ENCODE data around the gene PDE12. TPM values are rescaled to one million over a fixed set of nuclear protein-coding genes. Genes with fewer than 3 reads are reported as not detected.

PDE12 gene
- total and polyA plus RNA-seq, 9 donors: 6.1 to 9.7 (median 7.3) TPM

- H3K36me3 ChIP-seq (ENCODE audit: control insufficient read depth, insufficient read depth, low read length): peaks cover 33% of the 10 kb centered on the region
- no peak for DNase-seq
- no CpG with 5 or more reads among the region's 7 CpGs for WGBS (ENCODE audit: insufficient coverage)
These were observed 26.5 kb downstream of the PDE12 start for GRCh38 chr3:57582474-57583168.

GRCh38 chr3:57583544-57583943 is 27.5 kb downstream of the PDE12 start:
- Histone ChIP-seq H3K4me3 (ENCODE audit: low read length) (no peak overlapping the region), H3K27me3 (ENCODE audit: control insufficient read depth, insufficient read depth, low read length) (no peaks in the 10 kb centered on the region), H3K4me1 (ENCODE audit: control insufficient read depth, insufficient read depth, low read length) (no peaks in the 10 kb centered on the region), H3K36me3 (ENCODE audit: control insufficient read depth, insufficient read depth, low read length) (peaks cover 23% of the 10 kb centered on the region), H3K27ac (ENCODE audit: low read length) (no peak overlapping the region), H3K9me3 (replicated peaks; ENCODE audit: control insufficient read depth, low read depth, low read length) (no peaks in the 10 kb centered on the region)
- DNase-seq: no peak
- WGBS (ENCODE audit: insufficient coverage): no CpG with 5 or more reads among the region's 2 CpGs

More at GRCh38 chr3:57582474-57583168, 26.5 kb downstream of the PDE12 start:
- Histone ChIP-seq H3K9me3 (replicated peaks; ENCODE audit: control insufficient read depth, low read depth, low read length) (no peaks in the 10 kb centered on the region), H3K27me3 (ENCODE audit: control insufficient read depth, insufficient read depth, low read length) (no peaks in the 10 kb centered on the region), H3K27ac (ENCODE audit: low read length) (no peak overlapping the region), H3K4me1 (ENCODE audit: control insufficient read depth, insufficient read depth, low read length) (no peaks in the 10 kb centered on the region), H3K4me3 (ENCODE audit: low read length) (no peak overlapping the region)

- WGBS (ENCODE audit: insufficient coverage): 100% methylated on average over 1 of the region's 6 CpGs
These were observed 30.7 kb downstream of the PDE12 start for GRCh38 chr3:57586778-57587177.

GRCh38 chr3:57587905-57588304 is 31.8 kb downstream of the PDE12 start:
- no peak for DNase-seq
- Histone ChIP-seq H3K36me3 (ENCODE audit: control insufficient read depth, insufficient read depth, low read length) (peaks cover 9% of the 10 kb centered on the region), H3K4me1 (ENCODE audit: control insufficient read depth, insufficient read depth, low read length) (peaks cover 1% of the 10 kb centered on the region), H3K4me3 (ENCODE audit: low read length) (no peak overlapping the region), H3K9me3 (replicated peaks; ENCODE audit: control insufficient read depth, low read depth, low read length) (no peaks in the 10 kb centered on the region), H3K27me3 (ENCODE audit: control insufficient read depth, insufficient read depth, low read length) (no peaks in the 10 kb centered on the region), H3K27ac (ENCODE audit: low read length) (no peak overlapping the region)
- WGBS (ENCODE audit: insufficient coverage): no CpG with 5 or more reads among the region's 2 CpGs

More at GRCh38 chr3:57586778-57587177, 30.7 kb downstream of the PDE12 start:
- no peaks in the 10 kb centered on the region for H3K27me3 ChIP-seq (ENCODE audit: control insufficient read depth, insufficient read depth, low read length)
- H3K9me3 ChIP-seq (replicated peaks; ENCODE audit: control insufficient read depth, low read depth, low read length): no peaks in the 10 kb centered on the region
- H3K4me3 ChIP-seq (ENCODE audit: low read length): no peak overlapping the region
- no peak overlapping the region for H3K27ac ChIP-seq (ENCODE audit: low read length)
- DNase-seq: no peak
- peaks cover 15% of the 10 kb centered on the region for H3K36me3 ChIP-seq (ENCODE audit: control insufficient read depth, insufficient read depth, low read length)
- H3K4me1 ChIP-seq (ENCODE audit: control insufficient read depth, insufficient read depth, low read length): no peaks in the 10 kb centered on the region

- no peak for DNase-seq
- H3K27me3 ChIP-seq (ENCODE audit: control insufficient read depth, insufficient read depth, low read length): no peaks in the 10 kb centered on the region
- peaks cover 7% of the 10 kb centered on the region for H3K36me3 ChIP-seq (ENCODE audit: control insufficient read depth, insufficient read depth, low read length)
- WGBS (ENCODE audit: insufficient coverage): 79% methylated on average over 2 of the region's 6 CpGs
- H3K27ac ChIP-seq (ENCODE audit: low read length): no peak overlapping the region
- H3K4me3 ChIP-seq (ENCODE audit: low read length): no peak overlapping the region
- peaks cover 7% of the 10 kb centered on the region for H3K4me1 ChIP-seq (ENCODE audit: control insufficient read depth, insufficient read depth, low read length)
- H3K9me3 ChIP-seq (replicated peaks; ENCODE audit: control insufficient read depth, low read depth, low read length): no peaks in the 10 kb centered on the region
These were observed 36.2 kb downstream of the PDE12 start for GRCh38 chr3:57592306-57592705.

- Histone ChIP-seq H3K9me3 (replicated peaks; ENCODE audit: control insufficient read depth, low read depth, low read length) (no peaks in the 10 kb centered on the region), H3K4me1 (ENCODE audit: control insufficient read depth, insufficient read depth, low read length) (peaks cover 16% of the 10 kb centered on the region), H3K4me3 (ENCODE audit: low read length) (no peak overlapping the region), H3K36me3 (ENCODE audit: control insufficient read depth, insufficient read depth, low read length) (peaks cover 5% of the 10 kb centered on the region), H3K27ac (ENCODE audit: low read length) (no peak overlapping the region), H3K27me3 (ENCODE audit: control insufficient read depth, insufficient read depth, low read length) (no peaks in the 10 kb centered on the region)
- no peak for DNase-seq
- WGBS (ENCODE audit: insufficient coverage): 67% methylated on average over 1 of the region's 4 CpGs
These were observed 38.1 kb downstream of the PDE12 start for GRCh38 chr3:57594144-57594543.

- Histone ChIP-seq H3K27ac (ENCODE audit: low read length) (no peak overlapping the region), H3K9me3 (replicated peaks; ENCODE audit: control insufficient read depth, low read depth, low read length) (no peaks in the 10 kb centered on the region), H3K27me3 (ENCODE audit: control insufficient read depth, insufficient read depth, low read length) (no peaks in the 10 kb centered on the region), H3K4me1 (ENCODE audit: control insufficient read depth, insufficient read depth, low read length) (peaks cover 17% of the 10 kb centered on the region), H3K36me3 (ENCODE audit: control insufficient read depth, insufficient read depth, low read length) (peaks cover 5% of the 10 kb centered on the region), H3K4me3 (ENCODE audit: low read length) (peak overlapping the region; percentile 85)
- DNase-seq: no peak
- no CpG with 5 or more reads among the region's 5 CpGs for WGBS (ENCODE audit: insufficient coverage)
These were observed 38.5 kb downstream of the PDE12 start for GRCh38 chr3:57594576-57594975.

- peak overlapping the region; percentile 99 for H3K27ac ChIP-seq (ENCODE audit: low read length)
- H3K36me3 ChIP-seq (ENCODE audit: control insufficient read depth, insufficient read depth, low read length): peaks cover 5% of the 10 kb centered on the region
- H3K9me3 ChIP-seq (replicated peaks; ENCODE audit: control insufficient read depth, low read depth, low read length): no peaks in the 10 kb centered on the region
- WGBS (ENCODE audit: insufficient coverage): 0% methylated on average over 15 of the region's 31 CpGs
- peaks cover 17% of the 10 kb centered on the region for H3K4me1 ChIP-seq (ENCODE audit: control insufficient read depth, insufficient read depth, low read length)
- peak overlapping the region; percentile 85 for H3K4me3 ChIP-seq (ENCODE audit: low read length)
- H3K27me3 ChIP-seq (ENCODE audit: control insufficient read depth, insufficient read depth, low read length): no peaks in the 10 kb centered on the region
- DNase-seq: peak; percentile 86
These were observed 40.5 kb downstream of the PDE12 start for GRCh38 chr3:57596495-57597126.

GRCh38 chr3:57597127-57597923 is 41.3 kb downstream of the PDE12 start, which contains the start of gene ARF4:
Gene ARF4 (minus strand): TSS chr3:57597344. CDS start chr3:57597140, 204 bp downstream.
- Histone ChIP-seq H3K4me3 (ENCODE audit: low read length) (peak within 1 kb of the TSS; percentile 85), H3K27me3 (ENCODE audit: control insufficient read depth, insufficient read depth, low read length) (no peaks in the 10 kb centered on the region), H3K4me1 (ENCODE audit: control insufficient read depth, insufficient read depth, low read length) (peaks cover 17% of the 10 kb centered on the region), H3K36me3 (ENCODE audit: control insufficient read depth, insufficient read depth, low read length) (peaks cover 5% of the 10 kb centered on the region), H3K27ac (ENCODE audit: low read length) (peak within 1 kb of the TSS; percentile 99), H3K9me3 (replicated peaks; ENCODE audit: control insufficient read depth, low read depth, low read length) (no peaks in the 10 kb centered on the region)
- under 1% methylated on average over 67 of the region's 67 CpGs for WGBS (ENCODE audit: insufficient coverage)
- DNase-seq: peak; percentile 100
